ENCODE results near the gene EPHB2.

The EPHB2 gene

GRCh38 chr1:22754824-22755223 lies 44.2 kb downstream of the EPHB2 start:
- Histone ChIP-seq H3K36me3 (replicated peaks; ENCODE audit: insufficient read depth, low read length) (no peaks in the 10 kb centered on the region), H3K27me3 (replicated peaks; ENCODE audit: insufficient read depth, low read length) (peaks cover 76% of the 10 kb centered on the region), H3K9ac (ENCODE audit: low read length) (no peak overlapping the region), H4K20me1 (ENCODE audit: insufficient read depth, low read length) (no peaks in the 10 kb centered on the region), H3K9me2 (replicated peaks; ENCODE audit: insufficient read depth, low read length) (no peaks in the 10 kb centered on the region), H3K79me2 (ENCODE audit: low read length) (no peaks in the 10 kb centered on the region), H2AFZ (ENCODE audit: low read length) (no peak overlapping the region), H3K4me3 (ENCODE audit: low read length) (no peak overlapping the region), H3K9me3 (replicated peaks; ENCODE audit: insufficient read depth, low read length) (no peaks in the 10 kb centered on the region), H3F3A (ENCODE audit: insufficient read depth, low read length) (no peaks in the 10 kb centered on the region), H3K27ac (ENCODE audit: low read length) (no peak overlapping the region), H3K4me2 (ENCODE audit: low read depth, low read length) (no peak overlapping the region), H3K4me1 (ENCODE audit: low read length) (no peaks in the 10 kb centered on the region)
- TF ChIP-seq EZH2 (optimal IDR thresholded peaks at IDR 0.05; ENCODE audit: low read depth, low read length) (no peak), EZH2phosphoT487 (IDR thresholded peaks at IDR 0.05; ENCODE audit: low read length) (no peak)
- TF ChIP-seq, protein P1, sequence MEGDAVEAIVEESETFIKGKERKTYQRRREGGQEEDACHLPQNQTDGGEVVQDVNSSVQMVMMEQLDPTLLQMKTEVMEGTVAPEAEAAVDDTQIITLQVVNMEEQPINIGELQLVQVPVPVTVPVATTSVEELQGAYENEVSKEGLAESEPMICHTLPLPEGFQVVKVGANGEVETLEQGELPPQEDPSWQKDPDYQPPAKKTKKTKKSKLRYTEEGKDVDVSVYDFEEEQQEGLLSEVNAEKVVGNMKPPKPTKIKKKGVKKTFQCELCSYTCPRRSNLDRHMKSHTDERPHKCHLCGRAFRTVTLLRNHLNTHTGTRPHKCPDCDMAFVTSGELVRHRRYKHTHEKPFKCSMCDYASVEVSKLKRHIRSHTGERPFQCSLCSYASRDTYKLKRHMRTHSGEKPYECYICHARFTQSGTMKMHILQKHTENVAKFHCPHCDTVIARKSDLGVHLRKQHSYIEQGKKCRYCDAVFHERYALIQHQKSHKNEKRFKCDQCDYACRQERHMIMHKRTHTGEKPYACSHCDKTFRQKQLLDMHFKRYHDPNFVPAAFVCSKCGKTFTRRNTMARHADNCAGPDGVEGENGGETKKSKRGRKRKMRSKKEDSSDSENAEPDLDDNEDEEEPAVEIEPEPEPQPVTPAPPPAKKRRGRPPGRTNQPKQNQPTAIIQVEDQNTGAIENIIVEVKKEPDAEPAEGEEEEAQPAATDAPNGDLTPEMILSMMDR (IDR thresholded peaks at IDR 0.05; ENCODE audit: low read length), result no peak
- DNase-seq, result no peak

DNA sequence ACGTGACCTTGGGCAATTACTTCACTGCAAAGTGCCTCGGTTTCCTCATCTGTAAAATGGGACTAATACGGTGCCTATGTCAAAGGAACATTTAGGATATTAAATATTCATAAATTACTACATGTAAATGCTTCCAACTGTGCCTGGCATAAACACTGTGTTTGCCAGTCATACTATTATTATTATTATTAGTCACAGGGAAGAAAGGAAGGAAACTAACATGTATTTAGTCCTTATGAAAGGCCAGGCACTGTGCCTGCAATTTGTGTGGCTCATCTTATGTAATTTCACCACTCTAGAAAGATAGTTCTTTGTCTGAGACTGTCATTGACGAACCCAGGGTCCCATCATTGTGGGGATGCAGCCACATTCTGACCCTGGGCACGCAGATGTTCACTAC lies 45.0 kb downstream of the EPHB2 start:
- Histone ChIP-seq H3K9me3 (replicated peaks; ENCODE audit: insufficient read depth, low read length) (no peaks in the 10 kb centered on the region), H3K4me3 (ENCODE audit: low read length) (no peak overlapping the region), H3K36me3 (replicated peaks; ENCODE audit: insufficient read depth, low read length) (no peaks in the 10 kb centered on the region), H3K9me2 (replicated peaks; ENCODE audit: insufficient read depth, low read length) (no peaks in the 10 kb centered on the region), H3K4me1 (ENCODE audit: low read length) (no peaks in the 10 kb centered on the region), H3K27me3 (replicated peaks; ENCODE audit: insufficient read depth, low read length) (peaks cover 76% of the 10 kb centered on the region), H3F3A (ENCODE audit: insufficient read depth, low read length) (no peaks in the 10 kb centered on the region), H2AFZ (ENCODE audit: low read length) (no peak overlapping the region), H3K9ac (ENCODE audit: low read length) (no peak overlapping the region), H3K27ac (ENCODE audit: low read length) (no peak overlapping the region), H3K4me2 (ENCODE audit: low read depth, low read length) (no peak overlapping the region), H4K20me1 (ENCODE audit: insufficient read depth, low read length) (no peaks in the 10 kb centered on the region), H3K79me2 (ENCODE audit: low read length) (no peaks in the 10 kb centered on the region)
- TF ChIP-seq, protein P1 (IDR thresholded peaks at IDR 0.05; ENCODE audit: low read length), result no peak
- TF ChIP-seq EZH2 (optimal IDR thresholded peaks at IDR 0.05; ENCODE audit: low read depth, low read length), result no peak
- TF ChIP-seq EZH2phosphoT487 (IDR thresholded peaks at IDR 0.05; ENCODE audit: low read length), result no peak
- no peak for DNase-seq

DNA sequence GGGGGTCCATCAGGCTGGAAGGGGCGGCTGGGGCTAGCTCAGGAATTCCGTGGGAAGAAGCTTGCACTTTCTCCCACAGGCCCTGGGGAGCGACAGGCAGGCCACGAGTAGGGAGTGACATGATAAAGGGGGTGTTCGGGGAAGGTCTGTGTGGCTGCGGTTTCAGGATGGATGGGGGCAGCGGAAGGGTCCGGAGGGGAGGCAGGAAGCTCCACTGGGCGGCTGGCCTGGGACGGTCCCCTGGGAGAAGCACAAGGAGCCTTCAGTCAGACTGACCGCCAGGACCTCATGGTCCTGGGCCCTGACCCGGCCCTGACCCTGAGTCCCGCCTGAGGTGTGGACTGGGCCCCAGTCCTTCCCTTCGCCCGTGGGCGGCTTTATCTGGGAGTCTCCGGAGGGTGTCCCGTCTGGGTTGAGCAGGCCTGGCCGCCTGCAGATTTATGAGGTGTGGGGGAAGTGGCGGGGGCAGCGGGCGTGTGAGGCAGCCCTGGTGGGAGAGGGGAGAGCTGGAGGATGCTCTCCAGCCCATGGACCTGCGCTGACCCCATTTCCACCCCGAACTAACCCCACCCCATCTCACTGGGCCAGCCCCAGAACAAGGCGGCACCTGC lies 45.6 kb downstream of the EPHB2 start:
- Histone ChIP-seq H3K79me2 (ENCODE audit: low read length) (no peaks in the 10 kb centered on the region), H3K4me2 (ENCODE audit: low read depth, low read length) (no peak overlapping the region), H3K9me3 (replicated peaks; ENCODE audit: insufficient read depth, low read length) (no peaks in the 10 kb centered on the region), H3K36me3 (replicated peaks; ENCODE audit: insufficient read depth, low read length) (no peaks in the 10 kb centered on the region), H3K9me2 (replicated peaks; ENCODE audit: insufficient read depth, low read length) (no peaks in the 10 kb centered on the region), H3K9ac (ENCODE audit: low read length) (no peak overlapping the region), H3K27me3 (replicated peaks; ENCODE audit: insufficient read depth, low read length) (peaks cover 76% of the 10 kb centered on the region), H3F3A (ENCODE audit: insufficient read depth, low read length) (no peaks in the 10 kb centered on the region), H3K27ac (ENCODE audit: low read length) (no peak overlapping the region), H4K20me1 (ENCODE audit: insufficient read depth, low read length) (no peaks in the 10 kb centered on the region), H3K4me1 (ENCODE audit: low read length) (no peaks in the 10 kb centered on the region), H3K4me3 (ENCODE audit: low read length) (no peak overlapping the region), H2AFZ (ENCODE audit: low read length) (no peak overlapping the region)
- TF ChIP-seq EZH2phosphoT487 (IDR thresholded peaks at IDR 0.05; ENCODE audit: low read length) (no peak), EZH2 (optimal IDR thresholded peaks at IDR 0.05; ENCODE audit: low read depth, low read length) (no peak)
- TF ChIP-seq, protein P1 (IDR thresholded peaks at IDR 0.05; ENCODE audit: low read length), result no peak
- DNase-seq, result no peak

All from MM.1S (cell line).